ENCODE measurements around the gene ERBIN.

ERBIN gene

GRCh38 chr5:65903581-65903980, 22.8 kb upstream of the ERBIN start:
- no peaks in the 10 kb centered on the region for H3F3A ChIP-seq (ENCODE audit: insufficient read depth)
- no peak overlapping the region for H3K9ac ChIP-seq (ENCODE audit: low read length)
- no peak overlapping the region for H3K4me3 ChIP-seq (ENCODE audit: insufficient read depth, low read length, poor library complexity, severe bottlenecking)
- H3K79me2 ChIP-seq (ENCODE audit: insufficient read depth, low read length) = no peaks in the 10 kb centered on the region
- H3K9me3 ChIP-seq (ENCODE audit: insufficient read depth, low read length) = no peaks in the 10 kb centered on the region
- no peaks in the 10 kb centered on the region for H4K20me1 ChIP-seq (ENCODE audit: low read depth, low read length)
- H3K27me3 ChIP-seq (ENCODE audit: low read length) = no peaks in the 10 kb centered on the region
- no peak overlapping the region for H2AFZ ChIP-seq (ENCODE audit: low read depth, low read length, severe bottlenecking)
- H3K27ac ChIP-seq (ENCODE audit: low read depth, low read length) = no peak overlapping the region
- no peak overlapping the region for H3K4me2 ChIP-seq (ENCODE audit: low read depth, low read length, poor library complexity, severe bottlenecking)
- TF ChIP-seq EZH2phosphoT487 (conservative IDR thresholded peaks at IDR 0.05; ENCODE audit: low read length) = no peak
- TF ChIP-seq, protein P1, sequence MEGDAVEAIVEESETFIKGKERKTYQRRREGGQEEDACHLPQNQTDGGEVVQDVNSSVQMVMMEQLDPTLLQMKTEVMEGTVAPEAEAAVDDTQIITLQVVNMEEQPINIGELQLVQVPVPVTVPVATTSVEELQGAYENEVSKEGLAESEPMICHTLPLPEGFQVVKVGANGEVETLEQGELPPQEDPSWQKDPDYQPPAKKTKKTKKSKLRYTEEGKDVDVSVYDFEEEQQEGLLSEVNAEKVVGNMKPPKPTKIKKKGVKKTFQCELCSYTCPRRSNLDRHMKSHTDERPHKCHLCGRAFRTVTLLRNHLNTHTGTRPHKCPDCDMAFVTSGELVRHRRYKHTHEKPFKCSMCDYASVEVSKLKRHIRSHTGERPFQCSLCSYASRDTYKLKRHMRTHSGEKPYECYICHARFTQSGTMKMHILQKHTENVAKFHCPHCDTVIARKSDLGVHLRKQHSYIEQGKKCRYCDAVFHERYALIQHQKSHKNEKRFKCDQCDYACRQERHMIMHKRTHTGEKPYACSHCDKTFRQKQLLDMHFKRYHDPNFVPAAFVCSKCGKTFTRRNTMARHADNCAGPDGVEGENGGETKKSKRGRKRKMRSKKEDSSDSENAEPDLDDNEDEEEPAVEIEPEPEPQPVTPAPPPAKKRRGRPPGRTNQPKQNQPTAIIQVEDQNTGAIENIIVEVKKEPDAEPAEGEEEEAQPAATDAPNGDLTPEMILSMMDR (IDR thresholded peaks at IDR 0.05; ENCODE audit: insufficient read depth, low read length, poor library complexity, severe bottlenecking) = no peak
- no peaks in the 10 kb centered on the region for H3K36me3 ChIP-seq (ENCODE audit: low read length)
- H3K9me2 ChIP-seq (replicated peaks; ENCODE audit: insufficient read depth, low read length) = no peaks in the 10 kb centered on the region

DNA sequence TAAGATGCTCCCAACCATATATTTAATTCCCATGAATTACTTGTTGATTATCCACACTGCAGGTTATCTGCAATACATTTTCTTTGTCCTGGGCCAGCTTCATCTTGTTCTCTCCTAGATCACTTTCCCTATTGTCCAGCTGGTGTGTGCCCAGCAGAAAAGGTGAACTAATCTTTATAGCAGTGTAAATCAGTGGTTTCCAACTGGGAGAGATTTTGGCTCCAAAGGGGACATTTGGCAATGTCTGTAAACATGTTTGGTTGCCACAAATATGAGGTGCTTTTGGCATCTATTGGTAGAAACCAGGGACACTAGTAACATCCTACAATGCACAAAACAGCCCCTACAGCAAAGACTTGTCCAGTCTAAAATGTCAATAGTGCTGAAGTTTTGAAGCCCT, 20.1 kb upstream of the ERBIN start:
- H3K4me2 ChIP-seq (ENCODE audit: low read depth, low read length, poor library complexity, severe bottlenecking) = no peak overlapping the region

GRCh38 chr5:65907135-65907534, 19.2 kb upstream of the ERBIN start:
- TF ChIP-seq, protein P1 (IDR thresholded peaks at IDR 0.05; ENCODE audit: insufficient read depth, low read length, poor library complexity, severe bottlenecking) = no peak
- Histone ChIP-seq H2AFZ (ENCODE audit: low read depth, low read length, severe bottlenecking) (no peak overlapping the region), H3K27me3 (ENCODE audit: low read length) (no peaks in the 10 kb centered on the region), H3K79me2 (ENCODE audit: insufficient read depth, low read length) (no peaks in the 10 kb centered on the region), H3K9ac (ENCODE audit: low read length) (no peak overlapping the region), H3K4me2 (ENCODE audit: low read depth, low read length, poor library complexity, severe bottlenecking) (no peak overlapping the region), H3K9me2 (replicated peaks; ENCODE audit: insufficient read depth, low read length) (no peaks in the 10 kb centered on the region), H3K36me3 (ENCODE audit: low read length) (no peaks in the 10 kb centered on the region), H4K20me1 (ENCODE audit: low read depth, low read length) (no peaks in the 10 kb centered on the region), H3K9me3 (ENCODE audit: insufficient read depth, low read length) (no peaks in the 10 kb centered on the region), H3F3A (ENCODE audit: insufficient read depth) (no peaks in the 10 kb centered on the region), H3K27ac (ENCODE audit: low read depth, low read length) (no peak overlapping the region), H3K4me3 (ENCODE audit: insufficient read depth, low read length, poor library complexity, severe bottlenecking) (no peak overlapping the region)

More for the DNA sequence above, 20.1 kb upstream of the ERBIN start:
- Histone ChIP-seq H3F3A (ENCODE audit: insufficient read depth) (no peaks in the 10 kb centered on the region), H3K9ac (ENCODE audit: low read length) (no peak overlapping the region), H3K27ac (ENCODE audit: low read depth, low read length) (no peak overlapping the region), H3K27me3 (ENCODE audit: low read length) (no peaks in the 10 kb centered on the region), H3K79me2 (ENCODE audit: insufficient read depth, low read length) (no peaks in the 10 kb centered on the region), H2AFZ (ENCODE audit: low read depth, low read length, severe bottlenecking) (no peak overlapping the region), H3K36me3 (ENCODE audit: low read length) (no peaks in the 10 kb centered on the region), H3K9me2 (replicated peaks; ENCODE audit: insufficient read depth, low read length) (no peaks in the 10 kb centered on the region), H3K4me3 (ENCODE audit: insufficient read depth, low read length, poor library complexity, severe bottlenecking) (no peak overlapping the region), H3K9me3 (ENCODE audit: insufficient read depth, low read length) (no peaks in the 10 kb centered on the region), H4K20me1 (ENCODE audit: low read depth, low read length) (no peaks in the 10 kb centered on the region)
- TF ChIP-seq, protein P1 (IDR thresholded peaks at IDR 0.05; ENCODE audit: insufficient read depth, low read length, poor library complexity, severe bottlenecking) = no peak
- TF ChIP-seq EZH2phosphoT487 (conservative IDR thresholded peaks at IDR 0.05; ENCODE audit: low read length) = no peak

DNA sequence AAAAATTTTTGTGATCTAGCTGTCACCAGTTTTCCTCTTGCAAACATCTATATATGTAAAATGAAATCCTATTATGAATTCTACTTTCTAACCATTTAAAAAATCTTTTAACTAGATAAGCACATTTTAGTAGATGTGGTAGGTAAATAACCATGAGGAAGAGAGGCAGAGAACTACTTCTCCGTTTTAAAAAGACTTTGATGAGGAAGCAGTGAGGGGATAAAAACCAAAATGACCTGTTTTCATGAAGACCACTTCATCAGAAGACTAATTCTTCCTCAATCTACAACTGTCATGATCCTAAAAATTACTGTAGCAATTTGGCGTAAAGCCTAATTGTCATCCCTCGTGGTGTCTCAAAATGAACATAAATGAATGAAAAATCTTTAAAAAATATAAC, 15.7 kb upstream of the ERBIN start:
- Histone ChIP-seq H3K79me2 (ENCODE audit: insufficient read depth, low read length) (no peaks in the 10 kb centered on the region), H3K27ac (ENCODE audit: low read depth, low read length) (no peak overlapping the region), H3F3A (ENCODE audit: insufficient read depth) (no peaks in the 10 kb centered on the region), H3K27me3 (ENCODE audit: low read length) (no peaks in the 10 kb centered on the region), H3K9me2 (replicated peaks; ENCODE audit: insufficient read depth, low read length) (no peaks in the 10 kb centered on the region), H3K9me3 (ENCODE audit: insufficient read depth, low read length) (no peaks in the 10 kb centered on the region), H4K20me1 (ENCODE audit: low read depth, low read length) (no peaks in the 10 kb centered on the region), H3K9ac (ENCODE audit: low read length) (no peak overlapping the region), H3K4me2 (ENCODE audit: low read depth, low read length, poor library complexity, severe bottlenecking) (no peak overlapping the region), H3K4me3 (ENCODE audit: insufficient read depth, low read length, poor library complexity, severe bottlenecking) (no peak overlapping the region), H2AFZ (ENCODE audit: low read depth, low read length, severe bottlenecking) (no peak overlapping the region), H3K36me3 (ENCODE audit: low read length) (no peaks in the 10 kb centered on the region)
- TF ChIP-seq EZH2phosphoT487 (conservative IDR thresholded peaks at IDR 0.05; ENCODE audit: low read length) = no peak
- TF ChIP-seq, protein P1 (IDR thresholded peaks at IDR 0.05; ENCODE audit: insufficient read depth, low read length, poor library complexity, severe bottlenecking) = no peak
